ENCODE results near the gene AOC2. TPM values are rescaled to one million over a fixed set of nuclear protein-coding genes. Genes with fewer than 3 reads are reported as not detected.

Gene AOC2
- total and polyA plus RNA-seq, 2 of the 13 experiments (the other 11 are each of a cell fraction or from before 2014, with no cell fraction given) = 1.2 to 3.3 TPM

DNA sequence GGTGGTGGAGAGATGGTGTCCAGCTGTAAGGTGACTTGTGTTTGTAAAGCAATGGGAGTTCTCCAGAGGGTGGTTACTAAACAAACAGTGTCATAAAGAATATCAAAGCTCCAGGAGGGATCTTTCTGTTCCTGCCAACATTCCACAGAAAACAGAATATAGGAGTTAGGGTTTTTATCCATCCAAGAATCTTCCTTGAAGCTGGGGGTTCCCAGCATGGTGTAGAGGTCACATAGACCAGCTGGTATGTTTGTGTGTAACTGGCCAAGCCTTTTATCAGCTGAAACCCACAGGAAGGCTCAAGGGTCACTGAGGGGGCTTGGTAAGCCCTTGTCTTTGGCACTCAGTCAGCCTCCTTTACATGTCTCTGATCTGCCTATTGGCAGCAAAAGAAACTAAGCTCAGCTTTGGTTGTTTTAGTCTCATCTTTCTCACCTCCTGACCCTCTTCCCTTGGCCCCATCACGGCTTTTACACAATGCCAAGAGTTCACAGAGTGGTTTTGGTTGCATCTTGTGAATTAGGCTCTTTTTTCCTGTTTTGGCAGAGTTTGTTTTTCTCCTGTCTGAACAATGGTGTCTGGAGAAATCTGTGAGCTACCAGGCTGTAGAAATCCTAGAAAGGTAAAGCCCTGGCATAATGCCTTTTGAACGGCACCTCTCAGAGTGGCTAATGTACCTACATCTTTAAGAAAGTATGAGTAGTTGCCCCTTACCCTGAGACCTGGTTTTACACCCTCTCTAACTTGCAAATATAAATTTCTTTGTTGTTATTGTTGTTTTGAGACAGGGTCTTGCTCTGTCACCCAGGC lies 41.1 kb upstream of the AOC2 start (continued):
- no peak for TF ChIP-seq CENPX (CRISPR knock-in tag; IDR thresholded peaks at IDR 0.05)
- TF ChIP-seq, protein P1, sequence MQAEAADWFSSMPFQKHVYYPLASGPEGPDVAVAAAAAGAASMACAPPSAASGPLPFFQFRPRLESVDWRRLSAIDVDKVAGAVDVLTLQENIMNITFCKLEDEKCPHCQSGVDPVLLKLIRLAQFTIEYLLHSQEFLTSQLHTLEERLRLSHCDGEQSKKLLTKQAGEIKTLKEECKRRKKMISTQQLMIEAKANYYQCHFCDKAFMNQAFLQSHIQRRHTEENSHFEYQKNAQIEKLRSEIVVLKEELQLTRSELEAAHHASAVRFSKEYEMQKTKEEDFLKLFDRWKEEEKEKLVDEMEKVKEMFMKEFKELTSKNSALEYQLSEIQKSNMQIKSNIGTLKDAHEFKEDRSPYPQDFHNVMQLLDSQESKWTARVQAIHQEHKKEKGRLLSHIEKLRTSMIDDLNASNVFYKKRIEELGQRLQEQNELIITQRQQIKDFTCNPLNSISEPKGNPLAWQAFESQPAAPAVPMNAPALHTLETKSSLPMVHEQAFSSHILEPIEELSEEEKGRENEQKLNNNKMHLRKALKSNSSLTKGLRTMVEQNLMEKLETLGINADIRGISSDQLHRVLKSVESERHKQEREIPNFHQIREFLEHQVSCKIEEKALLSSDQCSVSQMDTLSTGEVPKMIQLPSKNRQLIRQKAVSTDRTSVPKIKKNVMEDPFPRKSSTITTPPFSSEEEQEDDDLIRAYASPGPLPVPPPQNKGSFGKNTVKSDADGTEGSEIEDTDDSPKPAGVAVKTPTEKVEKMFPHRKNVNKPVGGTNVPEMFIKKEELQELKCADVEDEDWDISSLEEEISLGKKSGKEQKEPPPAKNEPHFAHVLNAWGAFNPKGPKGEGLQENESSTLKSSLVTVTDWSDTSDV (CRISPR knock-in tag; IDR thresholded peaks at IDR 0.05) = no peak
- 0 out of 2 replicates have a peak, but pooled peaks have one; percentile 52 for TF ChIP-seq TP53 (CRISPR knock-in tag; conservative IDR thresholded peaks at IDR 0.05)
- TF ChIP-seq, protein P2, sequence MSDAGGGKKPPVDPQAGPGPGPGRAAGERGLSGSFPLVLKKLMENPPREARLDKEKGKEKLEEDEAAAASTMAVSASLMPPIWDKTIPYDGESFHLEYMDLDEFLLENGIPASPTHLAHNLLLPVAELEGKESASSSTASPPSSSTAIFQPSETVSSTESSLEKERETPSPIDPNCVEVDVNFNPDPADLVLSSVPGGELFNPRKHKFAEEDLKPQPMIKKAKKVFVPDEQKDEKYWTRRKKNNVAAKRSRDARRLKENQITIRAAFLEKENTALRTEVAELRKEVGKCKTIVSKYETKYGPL (CRISPR knock-in tag; IDR thresholded peaks at IDR 0.05) = no peak
- peak; percentile 89 for TF ChIP-seq NR2F6 (IDR thresholded peaks at IDR 0.05)
- TF ChIP-seq NR2F6 (CRISPR knock-in tag; IDR thresholded peaks at IDR 0.05) = peak; percentile 84
- no peak for TF ChIP-seq ZNF737 (CRISPR knock-in tag; IDR thresholded peaks at IDR 0.05; ENCODE audit: borderline replicate concordance)
- TF ChIP-seq HMG20A (CRISPR knock-in tag; IDR thresholded peaks at IDR 0.05; ENCODE audit: borderline replicate concordance) = peak; percentile 39; the same call in 1 of the 2 replicates
- TF ChIP-seq FOSL2 (CRISPR knock-in tag; IDR thresholded peaks at IDR 0.05) = no peak
- no peak for TF ChIP-seq ZNF10 (CRISPR knock-in tag; IDR thresholded peaks at IDR 0.05; ENCODE audit: borderline replicate concordance, low read depth)
- TF ChIP-seq, protein P3, sequence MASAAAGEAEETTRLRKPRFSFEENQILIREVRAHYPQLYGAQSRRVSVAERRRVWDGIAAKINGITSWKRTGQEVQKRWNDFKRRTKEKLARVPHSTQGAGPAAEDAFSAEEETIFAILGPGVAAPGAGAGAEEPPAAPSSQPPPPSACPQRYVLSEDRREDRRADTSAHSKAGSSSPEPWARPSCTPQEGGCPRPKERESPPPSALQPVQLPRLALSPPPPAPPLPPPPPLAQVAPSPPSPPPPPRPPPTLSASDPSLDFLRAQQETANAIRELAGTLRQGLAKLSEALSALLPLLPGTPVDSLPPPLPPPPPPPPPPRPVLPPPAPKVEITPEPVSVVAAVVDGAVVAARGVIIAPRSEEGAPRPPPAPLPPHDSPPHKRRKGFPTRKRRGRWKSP (CRISPR knock-in tag; IDR thresholded peaks at IDR 0.05) = no peak
- 0 out of 2 replicates have a peak, but pooled peaks have one; percentile 61 for TF ChIP-seq ZNF292 (CRISPR knock-in tag; IDR thresholded peaks at IDR 0.05; ENCODE audit: borderline replicate concordance, low read depth)
- TF ChIP-seq SP140L (CRISPR knock-in tag; IDR thresholded peaks at IDR 0.05; ENCODE audit: borderline replicate concordance) = no peak
- no peak for TF ChIP-seq SMARCC2 (IDR thresholded peaks at IDR 0.05)
- TF ChIP-seq ZNF20 (CRISPR knock-in tag; IDR thresholded peaks at IDR 0.05) = no peak
- no peak for TF ChIP-seq HCFC1 (IDR thresholded peaks at IDR 0.05; ENCODE audit: low read depth, low read length)
- TF ChIP-seq SIN3B (IDR thresholded peaks at IDR 0.05; ENCODE audit: low read length) = no peak
- TF ChIP-seq, protein P4, sequence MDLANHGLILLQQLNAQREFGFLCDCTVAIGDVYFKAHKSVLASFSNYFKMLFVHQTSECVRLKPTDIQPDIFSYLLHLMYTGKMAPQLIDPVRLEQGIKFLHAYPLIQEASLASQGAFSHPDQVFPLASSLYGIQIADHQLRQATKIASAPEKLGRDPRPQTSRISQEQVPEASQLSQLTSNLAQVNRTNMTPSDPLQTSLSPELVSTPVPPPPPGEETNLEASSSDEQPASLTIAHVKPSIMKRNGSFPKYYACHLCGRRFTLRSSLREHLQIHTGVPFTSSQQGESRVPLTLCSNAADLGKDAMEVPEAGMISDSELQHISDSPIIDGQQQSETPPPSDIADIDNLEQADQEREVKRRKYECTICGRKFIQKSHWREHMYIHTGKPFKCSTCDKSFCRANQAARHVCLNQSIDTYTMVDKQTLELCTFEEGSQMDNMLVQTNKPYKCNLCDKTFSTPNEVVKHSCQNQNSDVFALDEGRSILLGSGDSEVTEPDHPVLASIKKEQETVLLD (CRISPR knock-in tag; IDR thresholded peaks at IDR 0.05; ENCODE audit: low read depth) = no peak
- TF ChIP-seq, protein P5, sequence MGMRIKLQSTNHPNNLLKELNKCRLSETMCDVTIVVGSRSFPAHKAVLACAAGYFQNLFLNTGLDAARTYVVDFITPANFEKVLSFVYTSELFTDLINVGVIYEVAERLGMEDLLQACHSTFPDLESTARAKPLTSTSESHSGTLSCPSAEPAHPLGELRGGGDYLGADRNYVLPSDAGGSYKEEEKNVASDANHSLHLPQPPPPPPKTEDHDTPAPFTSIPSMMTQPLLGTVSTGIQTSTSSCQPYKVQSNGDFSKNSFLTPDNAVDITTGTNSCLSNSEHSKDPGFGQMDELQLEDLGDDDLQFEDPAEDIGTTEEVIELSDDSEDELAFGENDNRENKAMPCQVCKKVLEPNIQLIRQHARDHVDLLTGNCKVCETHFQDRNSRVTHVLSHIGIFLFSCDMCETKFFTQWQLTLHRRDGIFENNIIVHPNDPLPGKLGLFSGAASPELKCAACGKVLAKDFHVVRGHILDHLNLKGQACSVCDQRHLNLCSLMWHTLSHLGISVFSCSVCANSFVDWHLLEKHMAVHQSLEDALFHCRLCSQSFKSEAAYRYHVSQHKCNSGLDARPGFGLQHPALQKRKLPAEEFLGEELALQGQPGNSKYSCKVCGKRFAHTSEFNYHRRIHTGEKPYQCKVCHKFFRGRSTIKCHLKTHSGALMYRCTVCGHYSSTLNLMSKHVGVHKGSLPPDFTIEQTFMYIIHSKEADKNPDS (CRISPR knock-in tag; IDR thresholded peaks at IDR 0.05) = no peak

Data from HepG2 (cell line).